ENCODE measurements around the gene CPT1C. TPM values are rescaled to one million over a fixed set of nuclear protein-coding genes. Genes with fewer than 3 reads are reported as not detected.
"Not testable (repeated sequence)": the region's sequence is repeated elsewhere in the genome, so short reads cannot be mapped to it uniquely, and the experiment has no call there.

CPT1C gene
- total RNA-seq, 1 donor, result 0.73 TPM

GRCh38 chr19:49700563-49700962 lies 9.6 kb downstream of the CPT1C start:
- H3K4me1 ChIP-seq (ENCODE audit: insufficient read depth, low read length), result no peaks in the 10 kb centered on the region
- H3K27me3 ChIP-seq (ENCODE audit: insufficient read depth, low read length), result no peaks in the 10 kb centered on the region
- H3K9me3 ChIP-seq (ENCODE audit: low read depth, low read length), result no peaks in the 10 kb centered on the region
- H3K4me3 ChIP-seq (ENCODE audit: low read length), result no peak overlapping the region

- no peaks in the 10 kb centered on the region for H3K27me3 ChIP-seq (ENCODE audit: insufficient read depth, low read length)
- no peak overlapping the region for H3K4me3 ChIP-seq (ENCODE audit: low read length)
- H3K9me3 ChIP-seq (ENCODE audit: low read depth, low read length), result no peaks in the 10 kb centered on the region
- H3K4me1 ChIP-seq (ENCODE audit: insufficient read depth, low read length), result no peaks in the 10 kb centered on the region
These were observed 10.4 kb downstream of the CPT1C start for GRCh38 chr19:49701271-49701786.

- no peaks in the 10 kb centered on the region for H3K9me3 ChIP-seq (ENCODE audit: low read depth, low read length)
- H3K4me1 ChIP-seq (ENCODE audit: insufficient read depth, low read length), result no peaks in the 10 kb centered on the region
- no peak overlapping the region for H3K4me3 ChIP-seq (ENCODE audit: low read length)
- no peaks in the 10 kb centered on the region for H3K27me3 ChIP-seq (ENCODE audit: insufficient read depth, low read length)
These were observed 14.1 kb downstream of the CPT1C start for GRCh38 chr19:49704888-49705642.

DNA sequence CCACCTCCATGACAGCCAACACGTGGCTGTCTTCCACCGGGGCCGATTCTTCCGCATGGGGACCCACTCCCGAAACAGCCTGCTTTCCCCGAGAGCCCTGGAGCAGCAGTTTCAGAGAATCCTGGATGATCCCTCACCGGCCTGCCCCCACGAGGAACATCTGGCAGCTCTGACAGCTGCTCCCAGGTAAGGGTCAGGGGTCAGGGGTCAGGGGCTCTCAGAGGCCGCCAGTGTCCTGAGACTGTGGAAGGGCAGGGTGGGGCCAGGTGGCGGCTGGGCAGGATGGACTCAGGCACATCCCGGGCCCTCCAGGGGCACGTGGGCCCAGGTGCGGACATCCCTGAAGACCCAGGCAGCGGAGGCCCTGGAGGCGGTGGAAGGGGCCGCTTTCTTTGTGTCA lies 15.0 kb downstream of the CPT1C start:
- H3K4me3 ChIP-seq (ENCODE audit: low read length), result no peak overlapping the region
- H3K4me1 ChIP-seq (ENCODE audit: insufficient read depth, low read length), result no peaks in the 10 kb centered on the region
- no peaks in the 10 kb centered on the region for H3K9me3 ChIP-seq (ENCODE audit: low read depth, low read length)
- no peaks in the 10 kb centered on the region for H3K27me3 ChIP-seq (ENCODE audit: insufficient read depth, low read length)

DNA sequence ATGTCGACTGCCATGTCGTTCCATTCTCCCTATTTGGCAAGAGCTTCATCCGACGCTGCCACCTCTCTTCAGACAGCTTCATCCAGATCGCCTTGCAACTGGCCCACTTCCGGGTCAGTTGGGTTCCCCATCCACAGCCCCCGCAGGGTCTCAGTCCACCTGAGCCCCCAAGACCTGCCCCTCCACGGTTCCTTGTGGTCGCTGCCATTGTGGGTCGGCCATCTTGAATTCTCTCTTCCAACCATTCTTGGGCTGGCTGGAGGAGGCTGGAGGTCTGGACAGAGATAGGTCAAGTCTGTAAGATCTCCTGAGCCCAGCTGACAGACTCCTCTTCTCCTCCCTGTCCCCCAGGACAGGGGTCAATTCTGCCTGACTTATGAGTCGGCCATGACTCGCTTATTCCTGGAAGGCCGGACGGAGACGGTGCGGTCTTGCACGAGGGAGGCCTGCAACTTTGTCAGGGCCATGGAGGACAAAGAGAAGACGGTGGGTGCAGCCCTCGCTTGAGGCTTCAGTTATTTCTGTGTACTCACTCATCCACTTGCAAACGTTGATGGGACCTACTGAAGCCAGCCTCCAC lies 19.5 kb downstream of the CPT1C start:
- Histone ChIP-seq H3K4me1 (ENCODE audit: insufficient read depth, low read length) (no peaks in the 10 kb centered on the region), H3K4me3 (ENCODE audit: low read length) (no peak overlapping the region), H3K27me3 (ENCODE audit: insufficient read depth, low read length) (no peaks in the 10 kb centered on the region), H3K9me3 (ENCODE audit: low read depth, low read length) (no peaks in the 10 kb centered on the region)

GRCh38 chr19:49712397-49712859 lies 21.5 kb downstream of the CPT1C start:
- Histone ChIP-seq H3K4me1 (ENCODE audit: insufficient read depth, low read length) (no peaks in the 10 kb centered on the region), H3K27me3 (ENCODE audit: insufficient read depth, low read length) (no peaks in the 10 kb centered on the region), H3K4me3 (ENCODE audit: low read length) (no peak overlapping the region), H3K9me3 (ENCODE audit: low read depth, low read length) (no peaks in the 10 kb centered on the region)

DNA sequence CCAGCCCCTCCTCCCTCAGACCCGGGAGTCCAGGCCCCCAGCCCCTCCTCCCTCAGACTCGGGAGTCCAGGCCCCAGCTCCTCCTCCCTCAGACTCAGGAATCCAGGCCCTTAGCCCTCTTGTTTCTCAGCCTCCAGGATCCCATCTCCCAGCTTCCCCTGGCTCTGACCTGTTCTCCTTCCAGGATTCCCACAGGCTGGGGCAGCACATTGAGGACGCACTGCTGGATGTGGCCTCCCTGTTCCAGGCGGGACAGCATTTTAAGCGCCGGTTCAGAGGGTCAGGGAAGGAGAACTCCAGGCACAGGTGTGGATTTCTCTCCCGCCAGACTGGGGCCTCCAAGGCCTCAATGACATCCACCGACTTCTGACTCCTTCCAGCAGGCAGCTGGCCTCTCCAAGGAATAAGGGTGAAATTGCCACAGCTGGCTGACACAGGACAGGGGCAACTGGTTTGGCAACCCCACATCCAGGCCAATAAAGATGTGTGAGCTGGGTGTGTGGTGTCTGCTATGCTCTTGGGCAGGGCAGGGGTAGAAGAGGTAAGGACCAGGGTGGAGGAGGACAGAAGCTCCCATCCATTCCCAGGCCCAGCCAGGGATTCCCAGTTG lies 22.4 kb downstream of the CPT1C start:
- no peak overlapping the region for H3K4me3 ChIP-seq (ENCODE audit: low read length)
- no peaks in the 10 kb centered on the region for H3K27me3 ChIP-seq (ENCODE audit: insufficient read depth, low read length)

GRCh38 chr19:49716154-49716553 lies 25.2 kb downstream of the CPT1C start:
- H3K9me3 ChIP-seq (ENCODE audit: low read depth, low read length), result no peaks in the 10 kb centered on the region
- peaks cover 7% of the 10 kb centered on the region for H3K4me1 ChIP-seq (ENCODE audit: insufficient read depth, low read length)
- no peaks in the 10 kb centered on the region for H3K27me3 ChIP-seq (ENCODE audit: insufficient read depth, low read length)
- no peak overlapping the region for H3K4me3 ChIP-seq (ENCODE audit: low read length)

More for the DNA sequence above, 22.4 kb downstream of the CPT1C start:
- Histone ChIP-seq H3K9me3 (ENCODE audit: low read depth, low read length) (no peaks in the 10 kb centered on the region), H3K4me1 (ENCODE audit: insufficient read depth, low read length) (peaks cover 7% of the 10 kb centered on the region)

DNA sequence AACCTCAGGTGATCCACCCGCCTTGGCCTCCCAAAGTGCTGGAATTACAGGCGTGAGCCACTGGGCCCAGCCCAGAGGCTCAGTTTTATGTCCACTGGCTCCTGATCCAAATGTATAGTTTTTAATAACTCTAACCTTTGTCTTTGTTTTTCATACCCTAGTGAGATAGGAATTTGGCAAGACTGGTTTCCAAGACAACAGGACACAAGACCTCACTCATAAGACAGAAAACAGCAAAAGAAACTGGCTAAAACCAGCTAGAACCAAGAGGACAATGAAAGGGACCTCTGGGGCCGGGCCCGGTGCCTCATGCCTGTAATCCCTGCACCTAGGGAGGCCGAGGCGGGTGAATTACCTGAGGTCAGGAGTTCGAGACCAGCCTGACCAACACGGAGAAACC lies 27.6 kb downstream of the CPT1C start:
- no peaks in the 10 kb centered on the region for H3K9me3 ChIP-seq (ENCODE audit: low read depth, low read length)
- no peak overlapping the region for H3K4me3 ChIP-seq (ENCODE audit: low read length)
- no peaks in the 10 kb centered on the region for H3K27me3 ChIP-seq (ENCODE audit: insufficient read depth, low read length)
- peaks cover 7% of the 10 kb centered on the region for H3K4me1 ChIP-seq (ENCODE audit: insufficient read depth, low read length)

DNA sequence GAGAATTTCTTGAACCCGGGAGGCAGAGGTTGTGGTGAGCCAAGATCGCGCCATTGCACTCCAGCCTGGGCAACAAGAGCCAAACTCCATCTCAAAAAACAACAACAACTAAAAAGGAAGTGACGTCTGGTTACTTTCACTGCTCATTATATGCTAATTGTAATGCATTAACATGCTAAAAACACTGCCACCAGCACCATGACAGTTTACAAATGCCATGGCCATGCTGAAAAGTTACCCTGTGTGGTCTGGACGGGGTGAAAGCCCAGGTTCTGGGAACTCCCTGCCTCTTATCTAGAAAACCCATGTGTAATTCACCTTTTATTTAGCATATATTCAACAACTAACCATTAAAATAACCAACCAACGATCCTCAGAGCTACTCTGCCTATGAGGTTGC lies 28.1 kb downstream of the CPT1C start:
- Histone ChIP-seq H3K27me3 (ENCODE audit: insufficient read depth, low read length) (no peaks in the 10 kb centered on the region), H3K4me1 (ENCODE audit: insufficient read depth, low read length) (peaks cover 7% of the 10 kb centered on the region), H3K4me3 (ENCODE audit: low read length) (no peak overlapping the region), H3K9me3 (ENCODE audit: low read depth, low read length) (no peaks in the 10 kb centered on the region)

- H3K4me1 ChIP-seq (ENCODE audit: insufficient read depth, low read length); H3K4me3 ChIP-seq (ENCODE audit: low read length); H3K9me3 ChIP-seq (ENCODE audit: low read depth, low read length); H3K27me3 ChIP-seq (ENCODE audit: insufficient read depth, low read length): not testable (repeated sequence)
These were observed 28.5 kb downstream of the CPT1C start for GRCh38 chr19:49719420-49719819.

DNA sequence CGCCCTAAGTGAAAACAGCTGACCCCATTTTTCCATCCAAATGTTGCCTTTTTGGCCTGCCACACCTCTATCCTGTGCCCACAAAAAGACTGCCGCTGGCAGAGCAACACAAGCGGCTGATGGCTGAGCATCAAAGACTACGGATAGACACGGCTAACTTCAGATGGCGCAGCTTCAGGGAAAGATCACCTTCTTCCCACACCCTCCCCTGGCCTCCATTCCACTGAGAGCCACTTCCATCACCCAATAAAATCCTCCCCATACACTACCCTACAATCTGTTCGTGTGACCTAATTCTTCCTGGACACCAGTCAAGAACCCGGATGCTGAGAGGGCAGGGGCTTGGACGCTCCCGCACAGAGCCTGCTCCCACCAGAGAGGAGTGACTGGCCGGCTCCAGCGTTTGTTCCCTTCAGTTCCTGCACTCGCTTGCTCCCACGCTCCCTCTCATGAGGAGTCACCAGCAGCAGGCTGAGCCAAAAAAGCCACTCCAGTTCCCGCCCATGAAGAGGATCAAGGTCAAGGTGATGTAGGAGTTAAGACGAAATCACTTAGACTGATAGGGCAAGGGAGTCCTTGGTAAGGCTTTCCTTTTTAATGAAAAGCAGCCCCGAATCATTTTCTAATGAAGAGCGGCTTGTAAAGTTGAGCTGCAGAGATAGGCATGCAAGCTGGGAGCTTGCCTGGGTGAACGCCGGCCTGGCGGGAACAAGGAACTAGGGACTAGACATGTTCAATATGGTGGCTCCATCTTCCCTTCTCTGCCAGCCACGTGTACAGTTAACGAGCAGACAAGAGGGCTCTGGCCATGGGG lies 36.5 kb downstream of the CPT1C start:
- no peaks in the 10 kb centered on the region for H3K9me3 ChIP-seq (ENCODE audit: low read depth, low read length)
- no peaks in the 10 kb centered on the region for H3K27me3 ChIP-seq (ENCODE audit: insufficient read depth, low read length)
- no peak overlapping the region for H3K4me3 ChIP-seq (ENCODE audit: low read length)
- H3K4me1 ChIP-seq (ENCODE audit: insufficient read depth, low read length), result no peaks in the 10 kb centered on the region

DNA sequence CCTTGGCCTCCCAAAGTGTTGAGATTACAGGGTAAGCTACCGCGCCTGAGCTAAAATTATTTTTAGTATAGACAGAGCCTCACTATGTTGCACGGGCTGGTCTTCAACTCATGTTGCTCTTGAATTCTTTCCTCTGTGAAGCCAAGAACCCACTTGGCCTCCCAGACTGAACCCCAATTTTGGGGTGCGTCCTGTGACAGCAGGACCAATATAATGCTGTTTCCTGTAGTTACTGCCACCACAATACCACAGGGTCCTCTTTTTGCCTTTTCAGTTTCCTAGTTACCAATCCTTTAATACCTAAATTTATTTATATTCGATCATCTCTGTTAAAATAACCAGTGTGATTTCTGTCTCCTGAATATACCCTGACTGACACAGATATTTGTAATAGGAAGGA lies 39.2 kb downstream of the CPT1C start:
- no peaks in the 10 kb centered on the region for H3K9me3 ChIP-seq (ENCODE audit: low read depth, low read length)
- no peaks in the 10 kb centered on the region for H3K27me3 ChIP-seq (ENCODE audit: insufficient read depth, low read length)
- no peak overlapping the region for H3K4me3 ChIP-seq (ENCODE audit: low read length)
- H3K4me1 ChIP-seq (ENCODE audit: insufficient read depth, low read length), result no peaks in the 10 kb centered on the region

- no peak overlapping the region for H3K4me3 ChIP-seq (ENCODE audit: low read length)
These were observed 47.4 kb downstream of the CPT1C start for GRCh38 chr19:49738268-49738667.

GRCh38 chr19:49739098-49739497 lies 48.2 kb downstream of the CPT1C start:
- H3K4me3 ChIP-seq (ENCODE audit: low read length), result no peak overlapping the region
- H3K9me3 ChIP-seq (ENCODE audit: low read depth, low read length), result no peaks in the 10 kb centered on the region
- H3K4me1 ChIP-seq (ENCODE audit: insufficient read depth, low read length), result no peaks in the 10 kb centered on the region
- H3K27me3 ChIP-seq (ENCODE audit: insufficient read depth, low read length), result no peaks in the 10 kb centered on the region

More at GRCh38 chr19:49738268-49738667, 47.4 kb downstream of the CPT1C start:
- no peaks in the 10 kb centered on the region for H3K27me3 ChIP-seq (ENCODE audit: insufficient read depth, low read length)
- H3K9me3 ChIP-seq (ENCODE audit: low read depth, low read length), result no peaks in the 10 kb centered on the region
- H3K4me1 ChIP-seq (ENCODE audit: insufficient read depth, low read length), result no peaks in the 10 kb centered on the region

All from mononuclear cell (primary cell).